H1 (cell line): ENCODE measurements around the gene UEVLD. TPM values are rescaled to one million over a fixed set of nuclear protein-coding genes. Genes with fewer than 3 reads are reported as not detected.

Source experiments
- CTCF ChIA-PET: fragments of 300-600 bp; sonication (Branson Sonifier 250); formaldehyde crosslinking; loops from one replicate; lab custom pipeline; 2021; ENCODE audit not compliant: partially characterized antibody; lab: Charles Lee
- POLR2A ChIA-PET: fragments of 300-600 bp; sonication (Branson Sonifier 250); formaldehyde crosslinking; loops from one replicate; lab custom pipeline; 2021; ENCODE audit warnings: inconsistent platforms; ENCODE audit not compliant: partially characterized antibody; lab: Charles Lee
- DNase-seq, 2 experiments: peaks; one replicate each; pipeline versions ENCODE4 v3.0.0 to v3.0.0-alpha.2; 2010 to 2022; ENCODE audit warnings: low spot score in 2 of 2, low read depth in 1 of 2, mixed read lengths in 1 of 2
- FAIRE-seq: peaks from 2 replicates; lab custom pipeline; 2011; peaks lifted over from hg19 to GRCh38; lab: Jason Lieb, UNC
- H2AFZ ChIP-seq: 2 replicates; pipeline ENCODE4 v1.8.1; 2012; ENCODE audit warnings: low read length, inconsistent platforms
- H2AK5ac ChIP-seq: 2 replicates; pipeline ENCODE4 v1.6.1; 2013; ENCODE audit warnings: low read depth, low read length
- H2BK120ac ChIP-seq: replicated peaks from 2 replicates; pipeline ENCODE3; 2013; ENCODE audit warnings: low read depth, low read length, inconsistent platforms
- H2BK12ac ChIP-seq: 2 replicates; pipeline ENCODE4 v1.6.1; 2013; ENCODE audit warnings: low read depth, low read length
- H2BK15ac ChIP-seq: 2 replicates; pipeline ENCODE4 v1.6.1; 2013; ENCODE audit warnings: low read length
- H2BK20ac ChIP-seq: 2 replicates; pipeline ENCODE4 v1.6.1; 2013; ENCODE audit warnings: low read length
- H2BK5ac ChIP-seq: 2 replicates; pipeline ENCODE4 v1.6.1; 2013; ENCODE audit warnings: low read depth, low read length
- H3K14ac ChIP-seq: 2 replicates; pipeline ENCODE4 v1.6.1; 2013; ENCODE audit warnings: inconsistent platforms; ENCODE audit not compliant: insufficient read length
- H3K18ac ChIP-seq: 2 replicates; pipeline ENCODE4 v1.6.1; 2013; ENCODE audit warnings: low read length; ENCODE audit errors: extremely low read depth
- H3K23ac ChIP-seq: 2 replicates; pipeline ENCODE4 v1.6.1; 2013; ENCODE audit warnings: inconsistent platforms; ENCODE audit not compliant: insufficient read length
- H3K23me2 ChIP-seq: 2 replicates; pipeline ENCODE4 v1.6.1; 2013; ENCODE audit warnings: low read depth, low read length
- H3K27ac ChIP-seq: 2 replicates; pipeline ENCODE4 v1.6.1; 2011; ENCODE audit warnings: low read depth, low read length, inconsistent platforms
- H3K27me3 ChIP-seq, 4 experiments: replicated peaks in 1 of 4; 1 replicate in 1 of 4; 2 replicates in 3 of 4; pipeline versions ENCODE4 v1.6.1 to v1.8.1; 2011 to 2013; ENCODE audit warnings: low read length in 3 of 4, mild to moderate bottlenecking in 3 of 4, inconsistent platforms in 2 of 4, mixed read lengths in 2 of 4, moderate library complexity in 1 of 4; ENCODE audit not compliant: control insufficient read depth in 3 of 4, insufficient read depth in 3 of 4; ENCODE audit errors: extremely low read depth in 1 of 4
- H3K36me3 ChIP-seq, 4 experiments: 2 replicates each; pipeline versions ENCODE4 v1.6.1 to v1.8.1; 2011 to 2013; ENCODE audit warnings: mild to moderate bottlenecking in 4 of 4, low read length in 3 of 4, moderate library complexity in 2 of 4, control low read depth in 1 of 4, inconsistent platforms in 1 of 4; ENCODE audit not compliant: insufficient read depth in 4 of 4, control insufficient read depth in 2 of 4
- H3K4ac ChIP-seq: replicated peaks from 2 replicates; pipeline ENCODE3; 2013; ENCODE audit warnings: low read length, low read depth, mixed read lengths, inconsistent platforms; ENCODE audit not compliant: insufficient read length
- H3K4me1 ChIP-seq, 4 experiments: replicated peaks in 1 of 4; 1 replicate in 1 of 4; 2 replicates in 3 of 4; pipeline versions ENCODE4 v1.6.1 to v1.8.1; 2011 to 2013; ENCODE audit warnings: low read length in 3 of 4, inconsistent platforms in 2 of 4, mixed read lengths in 1 of 4; ENCODE audit not compliant: insufficient read depth in 4 of 4, control insufficient read depth in 3 of 4
- H3K4me2 ChIP-seq, 2 experiments: 2 replicates each; pipeline versions ENCODE4 v1.6.1 to v1.8.1; 2011 to 2013; ENCODE audit warnings: low read depth in 2 of 2, low read length in 2 of 2, control low read depth in 1 of 2, inconsistent platforms in 1 of 2, mild to moderate bottlenecking in 1 of 2; ENCODE audit not compliant: insufficient read depth in 1 of 2
- H3K4me3 ChIP-seq, 4 experiments: fragments of 200-600, 300-600 bp in 1 of 4; sonication (generic), shearing (Covaris generic), sonication (Bioruptor Twin) in 1 of 4; 2 replicates each; pipeline versions ENCODE4 v1.5.1 to v1.8.1; 2011 to 2016; ENCODE audit warnings: low read length in 4 of 4, low read depth in 3 of 4, control low read depth in 2 of 4, inconsistent platforms in 2 of 4, mild to moderate bottlenecking in 2 of 4, mixed read lengths in 1 of 4, moderate library complexity in 1 of 4; ENCODE audit not compliant: insufficient read depth in 2 of 4; ENCODE audit errors: extremely low read depth in 1 of 4
- H3K56ac ChIP-seq: replicated peaks from 2 replicates; pipeline ENCODE3; 2013; ENCODE audit warnings: low read depth, mild to moderate bottlenecking, mixed read lengths, low read length, inconsistent platforms; ENCODE audit not compliant: insufficient read length
- H3K79me1 ChIP-seq: 2 replicates; pipeline ENCODE4 v1.6.1; 2013; ENCODE audit warnings: low read depth, low read length, control low read depth
- H3K79me2 ChIP-seq, 2 experiments: 2 replicates each; pipeline versions ENCODE4 v1.6.1 to v1.8.1; 2012 to 2013; ENCODE audit warnings: low read length in 2 of 2, mild to moderate bottlenecking in 2 of 2, inconsistent platforms in 1 of 2; ENCODE audit not compliant: insufficient read depth in 2 of 2, control insufficient read depth in 1 of 2
- H3K9ac ChIP-seq, 4 experiments: replicated peaks in 1 of 4; 1 replicate in 1 of 4; 2 replicates in 3 of 4; pipeline versions ENCODE4 v1.6.1 to v1.8.1; 2011 to 2013; ENCODE audit warnings: low read depth in 3 of 4, low read length in 3 of 4, control low read depth in 2 of 4, mild to moderate bottlenecking in 2 of 4, moderate library complexity in 2 of 4, inconsistent platforms in 1 of 4; ENCODE audit errors: extremely low read depth in 1 of 4
- H3K9me3 ChIP-seq, 2 experiments: 2 replicates each; pipeline versions ENCODE4 v1.6.1 to v1.8.1; 2012 to 2013; ENCODE audit warnings: mild to moderate bottlenecking in 2 of 2, moderate library complexity in 2 of 2, control low read depth in 1 of 2, inconsistent platforms in 1 of 2, low read depth in 1 of 2, low read length in 1 of 2, mixed read lengths in 1 of 2; ENCODE audit not compliant: insufficient read depth in 2 of 2
- H4K20me1 ChIP-seq, 2 experiments: replicated peaks in 1 of 2; 2 replicates each; pipeline versions ENCODE3 to v1.8.1; 2011 to 2013; ENCODE audit warnings: inconsistent platforms in 2 of 2, low read length in 2 of 2, mild to moderate bottlenecking in 1 of 2; ENCODE audit not compliant: insufficient read depth in 2 of 2, control insufficient read depth in 1 of 2
- H4K5ac ChIP-seq: 2 replicates; pipeline ENCODE4 v1.6.1; 2013; ENCODE audit warnings: low read length, low read depth, mixed read lengths, inconsistent platforms; ENCODE audit not compliant: insufficient read length
- H4K8ac ChIP-seq: 2 replicates; pipeline ENCODE4 v1.8.0; 2013; ENCODE audit warnings: mild to moderate bottlenecking, moderate library complexity, low read length, inconsistent platforms; ENCODE audit not compliant: insufficient read depth; ENCODE audit errors: extremely low read depth
- H4K91ac ChIP-seq: replicated peaks from 2 replicates; pipeline ENCODE3; 2013; ENCODE audit warnings: low read length, mixed read lengths, inconsistent platforms; ENCODE audit not compliant: insufficient read length
- FOSL1 ChIP-seq: IDR thresholded peaks from 2 replicates; pipeline ENCODE4 v1.6.1; 2011; ENCODE audit warnings: mild to moderate bottlenecking, low read depth, low read length, moderate library complexity; ENCODE audit not compliant: insufficient read depth
- PHF8 ChIP-seq: fragments of 200-600 bp; sonication (generic); conservative IDR thresholded peaks from 2 replicates; pipeline ENCODE4 v1.7.1; 2012; ENCODE audit warnings: low read depth, mild to moderate bottlenecking, inconsistent platforms, low read length, moderate library complexity
- WGBS, 2 experiments: shearing (Covaris generic) in 1 of 2; methylation state at CpG; one replicate each; pipeline versions ENCODE4 v1.1.6 to v1.1.7; 2013 to 2015; ENCODE audit warnings: low lambda C conversion rate in 2 of 2, mixed read lengths in 2 of 2, inconsistent platforms in 1 of 2, low coverage in 1 of 2, missing lambda C conversion rate in 1 of 2; ENCODE audit not compliant: insufficient replicate concordance in 2 of 2, insufficient coverage in 1 of 2, insufficient read length in 1 of 2; ENCODE audit errors: extremely low coverage in 1 of 2, missing lambda C conversion rate in 1 of 2; 5-methylcytosine and 5-hydroxymethylcytosine counted together
- polyA plus RNA-seq, 7 experiments: library from polyadenylated mRNA; depleted of rRNA in 3 of 7; stranded (reverse) in 5 of 7; unstranded in 2 of 7; fragments of >200 nt in 5 of 7; fragments of 200-250 nt in 2 of 7; gene quantifications; 1 replicate in 5 of 7; 2 replicates in 1 of 7; 4 replicates in 1 of 7; pipeline versions ENCODE4 v1.2.1 to v1.2.3, GENCODE V29; 2011 to 2013; ENCODE audit warnings: missing spikeins in 2 of 7, mixed read lengths in 2 of 7
- total RNA-seq: library from RNA; stranded (reverse); fragmentation: NEBNext Ultra II Directional; extraction: Animal tissue kit (Norgen Biotek cat#: 25700); gene quantifications from 2 replicates; pipeline ENCODE4 v1.2.1, GENCODE V29; 2021

Gene UEVLD
- total and polyA plus RNA-seq, 2 of the 8 experiments (the other 6 are each of a cell fraction or from before 2014, with no cell fraction given): 4.1 to 7.3 TPM

- FAIRE-seq: no peak
- H2AK5ac ChIP-seq: no peak overlapping the region
- H2AFZ ChIP-seq: no peak overlapping the region
- no peaks in the 10 kb centered on the region for H3K9me3 ChIP-seq
- ChIA-PET CTCF (interaction anchor here (0.9 kb wide), 2 partner anchors 28 to 34 kb away, joined by 3 read pairs; no protein-coding TSS in a partner anchor), POLR2A (no interaction called here)
- H3K56ac ChIP-seq: no peak overlapping the region
- H2BK5ac ChIP-seq: no peak overlapping the region
- WGBS, 2 experiments: 94% methylated on average over 2 of the region's 2 CpGs; no CpG with 5 or more reads in 1 of the 2 experiments
- H2BK20ac ChIP-seq: no peak overlapping the region
- no peak overlapping the region for H3K4me2 ChIP-seq
- no peak overlapping the region for H3K27ac ChIP-seq
- no peak for DNase-seq
- H3K27me3 ChIP-seq: no peaks in the 10 kb centered on the region
- no peak overlapping the region for H3K4ac ChIP-seq
- no peaks in the 10 kb centered on the region for H3K23me2 ChIP-seq
- no peak overlapping the region for H4K91ac ChIP-seq
- H4K20me1 ChIP-seq: peaks cover 1 to 3% of the 10 kb centered on the region in 2 experiments
- H3K79me2 ChIP-seq: peaks cover 8 to 80% of the 10 kb centered on the region in 2 experiments; a peak in 3 of 4 replicates
- H3K14ac ChIP-seq: no peak overlapping the region
- H3K36me3 ChIP-seq: no peaks in the 10 kb centered on the region
- H2BK15ac ChIP-seq: no peak overlapping the region
- H3K4me3 ChIP-seq: no peak overlapping the region
- H2BK120ac ChIP-seq: no peak overlapping the region
- H3K18ac ChIP-seq: no peak overlapping the region
- H4K5ac ChIP-seq: no peak overlapping the region
- no peaks in the 10 kb centered on the region for H3K4me1 ChIP-seq
- no peak overlapping the region for H4K8ac ChIP-seq
- H3K9ac ChIP-seq: no peak overlapping the region
- peaks cover 8% of the 10 kb centered on the region; the same call in 1 of the 2 replicates for H3K79me1 ChIP-seq
- no peak overlapping the region for H3K23ac ChIP-seq
- no peak overlapping the region for H2BK12ac ChIP-seq
- TF ChIP-seq FOSL1 (no peak), PHF8 (no peak)
Observed at GRCh38 chr11:18623707-18624106, 35.2 kb upstream of the UEVLD start.
